HG03571 (cell line): ENCODE measurements around the gene CEBPG.

ENCODE experiments used
- ATAC-seq: cut with Tn5 transposase; IDR thresholded peaks from one replicate; pipeline ENCODE4 v1.9.1; 2021; ENCODE audit not compliant: unreplicated experiment

Gene CEBPG

GRCh38 chr19:33405553-33406461 lies 32.3 kb downstream of the CEBPG start:
- no peak for ATAC-seq

- ATAC-seq = no peak
Measured at GRCh38 chr19:33406521-33407139, 33.1 kb downstream of the CEBPG start.

- no peak for ATAC-seq
Measured at GRCh38 chr19:33407140-33407551, 33.6 kb downstream of the CEBPG start.

- ATAC-seq = no peak
Measured at GRCh38 chr19:33407716-33408115, 34.2 kb downstream of the CEBPG start.

- no peak for ATAC-seq
Measured at GRCh38 chr19:33408116-33408515, 34.6 kb downstream of the CEBPG start.

GRCh38 chr19:33408538-33409434 lies 35.3 kb downstream of the CEBPG start:
- no peak for ATAC-seq

- no peak for ATAC-seq
Measured at GRCh38 chr19:33409906-33410685, 36.6 kb downstream of the CEBPG start.

GRCh38 chr19:33410915-33411401 lies 37.4 kb downstream of the CEBPG start:
- ATAC-seq = no peak

GRCh38 chr19:33411621-33412180 lies 38.2 kb downstream of the CEBPG start:
- no peak for ATAC-seq

GRCh38 chr19:33412601-33413425 lies 39.3 kb downstream of the CEBPG start:
- ATAC-seq = no peak

GRCh38 chr19:33413426-33413725 lies 39.9 kb downstream of the CEBPG start:
- no peak for ATAC-seq

GRCh38 chr19:33413868-33414666 lies 40.6 kb downstream of the CEBPG start:
- no peak for ATAC-seq

GRCh38 chr19:33414667-33415605 lies 41.4 kb downstream of the CEBPG start:
- no peak for ATAC-seq

- ATAC-seq = no peak
Measured at GRCh38 chr19:33416307-33417215, 43.1 kb downstream of the CEBPG start.

- no peak for ATAC-seq
Measured at GRCh38 chr19:33417751-33418150, 44.2 kb downstream of the CEBPG start.

- no peak for ATAC-seq
Measured at GRCh38 chr19:33418461-33418860, 45.0 kb downstream of the CEBPG start.
